ENCODE measurements around the gene SEMA3D. TPM values are rescaled to one million over a fixed set of nuclear protein-coding genes. Genes with fewer than 3 reads are reported as not detected.

Gene SEMA3D
- total and polyA plus RNA-seq, 7 donors: 0.23 to 5.5 (median 2.5) TPM

GRCh38 chr7:85070967-85071628 lies 115.8 kb downstream of the SEMA3D start:
- intact Hi-C loops (cut with DNase I): no loop called here

GRCh38 chr7:85068799-85069198 lies 118.1 kb downstream of the SEMA3D start:
- H3K4me3 ChIP-seq: no peak overlapping the region
- no peak overlapping the region for H3K27ac ChIP-seq
- no peaks in the 10 kb centered on the region for H3K9me3 ChIP-seq
- 73 to 88% methylated on average over 1 of the region's 1 CpG for WGBS, 2 donors
- peaks cover 0 to 17% (median 11%) of the 10 kb centered on the region in 4 donors for H3K4me1 ChIP-seq
- no peaks in the 10 kb centered on the region for H3K36me3 ChIP-seq
- DNase-seq: no peak
- intact Hi-C loops (cut with DNase I): no loop called here
- no peaks in the 10 kb centered on the region for H3K27me3 ChIP-seq
- TF ChIP-seq POLR2AphosphoS5 (IDR thresholded peaks at IDR 0.05) (no peak), CTCF (IDR thresholded peaks at IDR 0.05) (no peak), POLR2A (IDR thresholded peaks at IDR 0.05) (no peak)

More at GRCh38 chr7:85070967-85071628, 115.8 kb downstream of the SEMA3D start:
- Histone ChIP-seq H3K9me3 (no peaks in the 10 kb centered on the region), H3K27ac (no peak overlapping the region), H3K4me1 (no peaks in the 10 kb centered on the region), H3K36me3 (no peaks in the 10 kb centered on the region), H3K4me3 (no peak overlapping the region), H3K27me3 (no peaks in the 10 kb centered on the region)
- 87 to 90% methylated on average over 5 of the region's 5 CpGs for WGBS, 2 donors
- DNase-seq: no peak
- TF ChIP-seq CTCF (IDR thresholded peaks at IDR 0.05) (no peak), POLR2AphosphoS5 (IDR thresholded peaks at IDR 0.05) (no peak), EP300 (IDR thresholded peaks at IDR 0.05) (no peak)

GRCh38 chr7:85067371-85067770 lies 119.5 kb downstream of the SEMA3D start:
- Histone ChIP-seq H3K36me3 (no peaks in the 10 kb centered on the region), H3K27me3 (no peaks in the 10 kb centered on the region), H3K9me3 (no peaks in the 10 kb centered on the region), H3K4me1 (peaks cover 0 to 17% (median 11%) of the 10 kb centered on the region in 4 donors), H3K4me3 (no peak overlapping the region), H3K27ac (no peak overlapping the region)
- 86% methylated on average over 1 of the region's 1 CpG for WGBS, 2 donors
- DNase-seq: no peak
- intact Hi-C loops (cut with DNase I): no loop called here
- TF ChIP-seq POLR2AphosphoS5 (IDR thresholded peaks at IDR 0.05) (no peak), CTCF (IDR thresholded peaks at IDR 0.05) (no peak), EP300 (IDR thresholded peaks at IDR 0.05) (no peak), POLR2A (IDR thresholded peaks at IDR 0.05) (no peak)

- no peak overlapping the region for H3K27ac ChIP-seq
- H3K4me3 ChIP-seq: no peak overlapping the region
- intact Hi-C loops (cut with DNase I): no loop called here
- H3K27me3 ChIP-seq: no peaks in the 10 kb centered on the region
- H3K36me3 ChIP-seq: no peaks in the 10 kb centered on the region
- TF ChIP-seq POLR2AphosphoS5 (IDR thresholded peaks at IDR 0.05): no peak
- peak in 1 of 4 experiments; percentile 3 for TF ChIP-seq CTCF (IDR thresholded peaks at IDR 0.05)
- no peaks in the 10 kb centered on the region for H3K9me3 ChIP-seq
- H3K4me1 ChIP-seq: peaks cover 0 to 17% (median 11%) of the 10 kb centered on the region in 4 donors
- DNase-seq: no peak
Observed at GRCh38 chr7:85065888-85066485, 120.9 kb downstream of the SEMA3D start.

Data from sigmoid colon (tissue), 7 donors.